HepG2 (cell line): ENCODE measurements around the gene TSC22D4. TPM values are rescaled to one million over a fixed set of nuclear protein-coding genes. Genes with fewer than 3 reads are reported as not detected.
A peak's percentile ranks its signal among the peaks of the same experiment; 100 is the strongest.
"Not testable (repeated sequence)": the region's sequence is repeated elsewhere in the genome, so short reads cannot be mapped to it uniquely, and the experiment has no call there.

ENCODE experiments used
- ATAC-seq: fragments of 200-7000 bp; cut with Tn5 transposase; 3 replicates; pipeline ENCODE4 v1.9.1; 2020; ENCODE audit warnings: mild to moderate bottlenecking, moderate library complexity
- BruUV-seq: library from RNA; stranded (reverse); fragments of 400-500 nt; replicated peaks from 2 replicates; lab custom pipeline; 2021; lab: Mats Ljungman, UMichigan
- CTCF ChIA-PET: fragments of 300-600 bp; formaldehyde crosslinking; extraction: SDS; loops from one replicate; lab custom pipeline; 2021; ENCODE audit warnings: low total read pairs, inconsistent platforms, low intra/inter-chr PET ratio; lab: Yijun Ruan, JAX
- POLR2A ChIA-PET: fragments of 350-600 bp; sonication (Branson Sonifier 250); formaldehyde crosslinking; loops from one replicate; lab custom pipeline; 2020; ENCODE audit warnings: antibody characterized with exemption, inconsistent platforms; lab: Yijun Ruan, JAX
- DNase-seq: peaks from one replicate; pipeline ENCODE4 v3.0.0-alpha.2; 2015; ENCODE audit warnings: low spot score
- FAIRE-seq: peaks from 3 replicates; lab custom pipeline; 2011; peaks lifted over from hg19 to GRCh38; lab: Jason Lieb, UNC
- H2AFZ ChIP-seq: one replicate; pipeline ENCODE4 v1.6.1; 2011; ENCODE audit warnings: low read length, inconsistent platforms
- H3K27ac ChIP-seq: fragments of 300-600 bp; 3 replicates; pipeline ENCODE4 v1.8.0; 2011; ENCODE audit warnings: mixed run types, mild to moderate bottlenecking, mixed read lengths, low read length, inconsistent platforms; ENCODE audit not compliant: insufficient read depth; ENCODE audit errors: extremely low read length
- H3K27me3 ChIP-seq, 2 experiments: fragments of 200-600 bp in 1 of 2; 2 replicates in 1 of 2; 3 replicates in 1 of 2; pipeline versions ENCODE4 v1.6.0 to v1.8.0; 2011; ENCODE audit warnings: low read length in 2 of 2, mild to moderate bottlenecking in 2 of 2, moderate library complexity in 2 of 2, inconsistent platforms in 1 of 2; ENCODE audit not compliant: insufficient read depth in 2 of 2, control insufficient read depth in 1 of 2
- H3K36me3 ChIP-seq, 2 experiments: fragments of 200-600 bp in 1 of 2; replicated peaks in 1 of 2; 2 replicates in 1 of 2; 3 replicates in 1 of 2; pipeline versions ENCODE4 v1.5.1 to v1.8.0; 2011; ENCODE audit warnings: low read length in 2 of 2, inconsistent platforms in 1 of 2; ENCODE audit not compliant: insufficient read depth in 2 of 2, control insufficient read depth in 1 of 2
- H3K4me1 ChIP-seq: 2 replicates; pipeline ENCODE4 v1.5.1; 2012; ENCODE audit warnings: low read length, inconsistent platforms; ENCODE audit not compliant: insufficient read depth
- H3K4me2 ChIP-seq: 2 replicates; pipeline ENCODE4 v1.6.0; 2011; ENCODE audit warnings: low read depth, low read length, inconsistent platforms
- H3K4me3 ChIP-seq, 3 experiments: fragments of 200-600 bp in 1 of 3; sonication (generic), shearing (Covaris generic) in 1 of 3; replicated peaks in 1 of 3; 2 replicates each; pipeline ENCODE4 v1.5.1; 2011 to 2016; ENCODE audit warnings: low read length in 3 of 3, inconsistent platforms in 2 of 3, low read depth in 2 of 3, mild to moderate bottlenecking in 2 of 3, control low read depth in 1 of 3, mixed read lengths in 1 of 3; ENCODE audit not compliant: insufficient read depth in 1 of 3
- H3K79me2 ChIP-seq: one replicate; pipeline ENCODE4 v1.6.1; 2011; ENCODE audit warnings: low read length, inconsistent platforms; ENCODE audit not compliant: insufficient read depth
- H3K9ac ChIP-seq: 2 replicates; pipeline ENCODE4 v1.6.0; 2011; ENCODE audit warnings: mild to moderate bottlenecking, low read depth, low read length, inconsistent platforms; ENCODE audit not compliant: insufficient read depth
- H3K9me3 ChIP-seq: 2 replicates; pipeline ENCODE4 v1.5.1; 2012; ENCODE audit warnings: mild to moderate bottlenecking, low read length
- H4K20me1 ChIP-seq: 2 replicates; pipeline ENCODE4 v1.6.0; 2011; ENCODE audit warnings: inconsistent platforms, mild to moderate bottlenecking, low read length, moderate library complexity; ENCODE audit not compliant: insufficient read depth
- ATAD3A ChIP-seq: sonication (generic); formaldehyde crosslinking; IDR thresholded peaks from 2 replicates; pipeline ENCODE4 v1.4.0; 2020; ENCODE audit warnings: missing genetic modification reagents
- PHF8 ChIP-seq: sonication (generic); formaldehyde crosslinking; IDR thresholded peaks from 2 replicates; pipeline ENCODE4 v1.5.0; 2020; ENCODE audit warnings: missing genetic modification reagents
- ZKSCAN5 ChIP-seq: sonication (generic); formaldehyde crosslinking; IDR thresholded peaks from 2 replicates; pipeline ENCODE4 v1.5.1; 2020; ENCODE audit warnings: mild to moderate bottlenecking, missing genetic modification reagents
- ZNF121 ChIP-seq: sonication (generic); formaldehyde crosslinking; IDR thresholded peaks from 2 replicates; pipeline ENCODE4 v1.5.0; 2020; ENCODE audit warnings: mild to moderate bottlenecking, missing genetic modification reagents
- ZNF768 ChIP-seq: sonication (generic); formaldehyde crosslinking; IDR thresholded peaks from 2 replicates; pipeline ENCODE4 v1.4.0; 2020; ENCODE audit warnings: missing genetic modification reagents
- ZNF770 ChIP-seq: sonication (generic); formaldehyde crosslinking; IDR thresholded peaks from 2 replicates; pipeline ENCODE4 v1.5.0; 2020; ENCODE audit warnings: mild to moderate bottlenecking, missing genetic modification reagents
- WGBS: methylation state at CpG from one replicate; pipeline ENCODE4 v1.1.6; 2017; ENCODE audit warnings: low lambda C conversion rate; 5-methylcytosine and 5-hydroxymethylcytosine counted together
- in situ Hi-C: cut with HindIII; loops from 2 replicates; pipeline ENCODE4 v1.10.0; 2017; ENCODE audit warnings: low pct_unique_long_range_greater_than_20kb; ENCODE audit not compliant: extremely low pct_ligation_motif_present
- intact Hi-C: fragments of 100-400 bp; cut with micrococcal nuclease; formaldehyde crosslinking; loops from one replicate; pipeline ENCODE4 v1.10.0; 2022; ENCODE audit not compliant: unreplicated experiment
- polyA plus RNA-seq, 8 experiments: library from polyadenylated mRNA; depleted of rRNA in 3 of 8; stranded (reverse) in 7 of 8; unstranded in 1 of 8; fragments of >200 nt; fragmentation: Illumina TruSeq in 4 of 8; extraction: Trizol in 4 of 8; gene quantifications; 2 replicates each; pipeline versions ENCODE4 v1.2.1 to v1.2.3, GENCODE V29; 2011 to 2016; ENCODE audit warnings: low read depth in 4 of 8, missing spikeins in 1 of 8, mixed read lengths in 1 of 8; ENCODE audit not compliant: insufficient read depth in 1 of 8
- total RNA-seq, 5 experiments: library from RNA; depleted of rRNA; stranded (reverse); fragments of >200 nt; fragmentation: Illumina TruSeq; extraction: Trizol; gene quantifications; 2 replicates each; pipeline ENCODE4 v1.2.3, GENCODE V29; 2016; ENCODE audit warnings: low read depth in 1 of 5

TSC22D4 gene
- total and polyA plus RNA-seq, 2 of the 13 experiments (the other 11 are each of a cell fraction or from before 2014, with no cell fraction given): 7.7 to 8.7 TPM

- no peak for TF ChIP-seq ATAD3A (CRISPR knock-in tag)
Measured at GRCh38 chr7:100455206-100455605, 23.8 kb downstream of the TSC22D4 start (continued).

GRCh38 chr7:100453854-100454253 is 25.2 kb downstream of the TSC22D4 start:
- ATAC-seq, DNase-seq, FAIRE-seq, intact Hi-C loops, in situ Hi-C loops, H3K4me2 ChIP-seq: not testable (repeated sequence)
- TF ChIP-seq ZNF121 (CRISPR knock-in tag) (peak; percentile 62; the same call in 1 of the 2 replicates), ZNF770 (CRISPR knock-in tag) (peak; percentile 85)
- TF ChIP-seq, all 625 proteins: peak for 2; not testable (repeated sequence) for 623
- H3K79me2 ChIP-seq, H4K20me1 ChIP-seq, H3K27ac ChIP-seq, H3K9ac ChIP-seq, H3K36me3 ChIP-seq, H2AFZ ChIP-seq, CTCF ChIA-PET, BruUV-seq, H3K4me3 ChIP-seq, H3K9me3 ChIP-seq: not testable (repeated sequence)
- POLR2A ChIA-PET: interaction anchor here (4.4 to 5.0 kb wide), 2 partner anchors 10 to 25 kb away, joined by 24 to 31 read pairs; partner anchors contain the start of genes MEPCE and ZCWPW1
- Histone ChIP-seq H3K27me3 (peaks cover 0 to 17% of the 10 kb centered on the region in 2 experiments; a peak in 2 of 5 replicates), H3K4me1 (peaks cover 37% of the 10 kb centered on the region)
- 62% methylated on average over 6 of the region's 8 CpGs for WGBS

- no peaks in the 10 kb centered on the region for H3K36me3 ChIP-seq
- FAIRE-seq: no peak
- H3K79me2 ChIP-seq: no peaks in the 10 kb centered on the region
- no peak overlapping the region for H2AFZ ChIP-seq
- H4K20me1 ChIP-seq: no peaks in the 10 kb centered on the region
- POLR2A ChIA-PET: interaction anchor here (5.0 kb wide), 1 partner anchor 23 kb away, joined by 31 read pairs; the partner anchor contains the start of genes MEPCE and ZCWPW1
- 56% methylated on average over 3 of the region's 3 CpGs for WGBS
- no peak overlapping the region for H3K4me3 ChIP-seq
- no peak overlapping the region for H3K4me2 ChIP-seq
- ATAC-seq: no peak
- no peak for DNase-seq
- H3K9me3 ChIP-seq: no peaks in the 10 kb centered on the region
- CTCF ChIA-PET: no interaction called here
- H3K4me1 ChIP-seq: peaks cover 40% of the 10 kb centered on the region
- TF ChIP-seq PHF8 (CRISPR knock-in tag): no peak
- no peak for TF ChIP-seq ZKSCAN5 (CRISPR knock-in tag)
- TF ChIP-seq ZNF768 (CRISPR knock-in tag): peak; percentile 48; the same call in 1 of the 2 replicates
- H3K27ac ChIP-seq: no peak overlapping the region
- in situ Hi-C loops: no loop called here
- no peak overlapping the region for H3K9ac ChIP-seq
- BruUV-seq: no TSS peak
- intact Hi-C loops: no loop called here
- peaks cover 0 to 17% of the 10 kb centered on the region in 2 experiments; a peak in 2 of 5 replicates for H3K27me3 ChIP-seq
Measured at GRCh38 chr7:100452513-100452912, 26.5 kb downstream of the TSC22D4 start.
